Stimulated activated CD8-positive, alpha-beta memory T cell treated with anti-CD3 and anti-CD28 coated beads, Interleukin-15, amount 100 ng/mL, for 1 hour (primary cell): Measurements from ENCODE around the gene OBSCN.
A peak's percentile ranks its signal among the peaks of the same experiment; 100 is the strongest.
"Not testable (repeated sequence)": the region's sequence is repeated elsewhere in the genome, so short reads cannot be mapped to it uniquely, and the experiment has no call there.

Experiments
- DNase-seq: peaks from one replicate; pipeline ENCODE4 v3.0.0-alpha.2; 2020; ENCODE audit warnings: low read depth

The OBSCN gene

GRCh38 chr1:228263636-228264035 is 55.8 kb downstream of the OBSCN start:
- no peak for DNase-seq

DNA sequence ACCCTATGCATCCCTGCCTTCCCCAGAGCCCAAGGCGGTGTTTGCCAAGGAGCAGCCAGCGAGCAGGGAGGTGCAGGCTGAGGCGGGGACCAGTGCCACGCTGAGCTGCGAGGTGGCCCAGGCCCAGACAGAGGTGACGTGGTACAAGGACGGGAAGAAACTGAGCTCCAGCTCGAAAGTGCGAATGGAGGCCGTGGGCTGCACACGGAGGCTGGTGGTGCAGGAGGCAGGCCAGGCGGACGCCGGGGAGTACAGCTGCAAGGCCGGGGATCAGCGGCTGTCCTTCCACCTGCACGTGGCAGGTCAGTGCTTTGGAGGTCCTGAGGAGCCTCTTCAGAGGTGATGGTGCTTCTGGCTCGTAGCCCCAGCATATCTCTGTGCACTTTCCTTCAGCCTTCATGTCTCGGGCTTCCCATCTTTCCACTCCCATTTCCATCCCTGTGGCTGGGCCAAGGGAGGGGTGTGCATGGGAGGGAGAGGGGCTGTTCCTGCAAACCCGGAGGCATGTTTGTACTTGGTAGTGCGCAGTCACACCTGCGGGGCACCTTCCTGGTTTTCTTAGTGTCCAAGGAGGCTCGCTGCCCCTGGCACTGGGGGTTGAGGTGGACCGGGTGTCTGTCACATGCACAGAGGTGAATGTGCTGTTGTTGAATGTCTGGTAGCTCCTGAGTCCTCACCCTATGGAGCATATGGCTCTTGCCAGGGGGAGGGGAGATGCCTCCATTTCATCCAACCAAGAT is 56.4 kb downstream of the OBSCN start:
- DNase-seq, result no peak

DNA sequence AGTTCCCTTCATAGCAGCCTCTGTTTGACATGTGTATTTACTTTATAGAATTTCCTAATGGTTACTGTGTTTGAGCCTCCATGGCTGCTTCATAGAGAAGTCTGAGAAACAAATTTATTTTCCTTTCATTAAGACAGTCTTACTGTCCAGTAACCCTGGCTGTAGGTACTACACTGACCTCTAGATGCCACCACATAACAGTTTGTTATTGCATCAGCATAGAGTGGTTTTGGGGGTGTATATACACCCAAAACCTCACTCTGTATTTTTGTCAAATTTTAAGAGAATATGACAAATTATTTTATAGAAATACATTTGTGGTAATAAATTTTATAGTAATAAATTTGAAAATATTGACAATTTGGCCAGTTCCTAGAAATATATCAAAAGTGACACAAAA is 57.3 kb downstream of the OBSCN start:
- DNase-seq, result no peak

DNA sequence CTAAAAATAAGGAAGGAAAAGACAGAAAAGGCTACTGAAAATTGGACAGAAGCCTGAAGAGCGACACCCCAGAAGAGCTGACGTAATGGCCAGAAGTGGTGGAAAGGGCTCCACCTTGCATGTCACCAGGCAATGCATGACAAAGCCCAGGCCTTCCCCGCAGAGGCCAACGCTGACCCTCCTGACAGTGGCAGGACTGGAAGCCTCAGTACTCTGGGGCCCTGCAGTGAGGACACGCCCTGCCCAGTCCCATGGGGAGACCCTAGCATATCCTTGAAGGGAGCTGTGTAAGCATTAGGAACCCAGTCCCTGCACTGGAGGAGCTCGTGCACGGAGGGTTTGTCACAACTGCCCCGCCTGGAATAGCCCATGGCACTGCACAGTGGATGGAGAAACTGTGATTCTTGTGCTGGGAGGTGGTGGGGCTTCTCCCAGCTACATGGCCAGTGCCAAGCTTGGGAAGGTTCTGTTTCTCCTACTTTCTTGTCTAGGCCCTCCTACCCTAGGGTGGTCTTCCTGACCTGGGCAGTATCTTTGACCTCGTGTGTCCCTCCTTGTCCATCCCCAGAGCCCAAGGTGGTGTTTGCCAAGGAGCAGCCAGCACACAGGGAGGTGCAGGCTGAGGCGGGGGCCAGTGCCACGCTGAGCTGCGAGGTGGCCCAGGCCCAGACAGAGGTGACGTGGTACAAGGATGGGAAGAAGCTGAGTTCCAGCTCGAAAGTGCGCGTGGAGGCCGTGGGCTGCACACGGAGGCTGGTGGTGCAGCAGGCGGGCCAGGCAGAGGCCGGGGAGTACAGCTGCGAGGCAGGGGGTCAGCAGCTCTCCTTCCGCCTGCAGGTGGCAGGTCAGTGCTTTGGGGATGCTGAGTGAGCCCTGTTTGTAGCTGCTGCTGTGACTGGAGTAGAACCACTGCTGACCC is 60.4 kb downstream of the OBSCN start:
- no peak for DNase-seq

GRCh38 chr1:228268881-228269265 is 61.0 kb downstream of the OBSCN start:
- no peak for DNase-seq

DNA sequence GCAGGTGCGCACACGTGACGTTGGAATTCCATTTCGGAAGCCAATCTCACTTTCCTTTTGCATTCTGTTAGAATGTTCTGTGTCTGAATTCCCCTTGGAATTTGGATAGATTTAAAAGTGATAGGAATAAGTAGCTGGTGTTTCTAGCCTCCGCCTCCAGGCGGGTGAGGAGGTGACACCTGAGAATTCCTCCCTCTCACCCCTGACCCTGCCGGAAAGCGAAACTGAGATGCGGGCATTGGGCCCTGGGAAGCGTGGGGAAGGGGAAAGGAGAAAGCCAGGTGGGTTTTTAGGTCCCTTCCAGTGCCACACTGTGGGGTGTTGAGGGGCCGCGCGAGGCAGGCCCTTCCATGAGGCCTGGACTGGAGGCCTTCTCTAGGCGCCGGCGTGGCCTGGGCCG is 61.6 kb downstream of the OBSCN start:
- DNase-seq, result not testable (repeated sequence)

DNA sequence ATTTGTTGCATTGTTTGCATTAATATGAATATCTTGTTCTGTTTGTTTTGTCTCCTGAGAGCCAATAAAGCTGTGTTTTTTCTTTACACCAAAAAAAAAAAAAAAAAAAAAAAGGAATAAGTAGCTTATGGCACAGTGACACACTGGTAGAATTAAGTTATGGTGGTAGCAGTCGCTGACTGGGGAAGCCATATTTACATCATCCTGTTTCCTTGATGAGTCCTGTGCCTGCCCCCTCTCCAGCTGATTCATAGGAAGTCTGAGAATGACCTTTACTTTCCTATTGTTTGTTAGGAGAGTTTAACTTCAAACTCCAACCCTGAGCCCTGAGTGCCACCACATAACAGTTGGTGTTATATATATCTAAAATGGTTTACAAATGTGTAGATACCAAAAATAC is 62.2 kb downstream of the OBSCN start:
- no peak for DNase-seq

DNA sequence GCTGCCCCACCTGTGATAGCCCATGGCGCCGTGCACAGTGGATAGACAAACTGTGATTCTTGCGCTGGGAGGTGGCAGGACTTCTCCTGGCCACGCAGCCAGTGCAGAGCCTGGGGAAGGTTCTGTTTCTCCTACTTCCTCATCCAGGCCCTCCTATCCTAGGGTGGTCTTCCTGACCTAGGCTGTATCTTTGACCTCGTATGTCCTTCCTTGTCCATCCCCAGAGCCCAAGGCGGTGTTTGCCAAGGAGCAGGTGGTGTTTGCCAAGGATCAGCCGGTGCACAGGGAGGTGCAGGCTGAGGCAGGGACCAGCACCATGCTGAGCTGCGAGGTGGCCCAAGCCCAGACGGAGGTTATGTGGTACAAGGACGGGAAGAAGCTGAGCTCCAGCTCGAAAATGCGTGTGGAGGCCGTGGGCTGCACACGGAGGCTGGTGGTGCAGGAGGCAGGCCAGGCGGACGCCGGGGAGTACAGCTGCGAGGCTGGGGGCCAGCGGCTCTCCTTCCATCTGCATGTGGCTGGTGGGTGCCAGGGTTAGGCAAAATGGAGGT is 63.9 kb downstream of the OBSCN start:
- no peak for DNase-seq

DNA sequence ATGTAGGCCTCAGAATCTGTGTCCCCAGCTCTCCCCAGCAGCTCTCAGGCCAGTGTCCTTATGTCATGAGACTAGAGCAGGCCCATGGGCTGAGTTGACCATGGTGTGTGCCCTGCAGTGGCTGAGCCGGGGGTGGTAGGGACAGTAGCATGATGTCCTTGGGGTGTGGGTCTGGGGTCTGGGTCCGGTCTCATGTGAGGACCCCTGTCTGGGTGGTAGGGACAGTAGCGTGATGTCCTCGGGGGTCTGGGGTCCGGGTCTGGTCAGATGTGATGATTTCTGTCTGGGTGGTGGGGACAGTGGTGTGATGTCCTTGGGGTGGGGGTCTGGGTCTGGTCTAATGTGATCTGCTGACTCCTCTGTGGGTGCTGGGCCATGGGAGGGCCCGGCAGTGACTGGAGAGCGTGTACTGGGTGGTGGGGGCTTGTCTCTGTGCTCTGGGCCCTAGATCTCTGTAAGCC is 64.5 kb downstream of the OBSCN start:
- no peak for DNase-seq

GRCh38 chr1:228272831-228273571 is 65.2 kb downstream of the OBSCN start:
- no peak for DNase-seq

GRCh38 chr1:228273720-228274451 is 66.0 kb downstream of the OBSCN start:
- DNase-seq, result no peak

GRCh38 chr1:228274452-228275178 is 66.8 kb downstream of the OBSCN start:
- no peak for DNase-seq

GRCh38 chr1:228275179-228275429 is 67.3 kb downstream of the OBSCN start:
- DNase-seq, result no peak

- DNase-seq, result peak; percentile 85
Observed at GRCh38 chr1:228275430-228276173, 67.8 kb downstream of the OBSCN start.

GRCh38 chr1:228276174-228276831 is 68.5 kb downstream of the OBSCN start:
- no peak for DNase-seq

DNA sequence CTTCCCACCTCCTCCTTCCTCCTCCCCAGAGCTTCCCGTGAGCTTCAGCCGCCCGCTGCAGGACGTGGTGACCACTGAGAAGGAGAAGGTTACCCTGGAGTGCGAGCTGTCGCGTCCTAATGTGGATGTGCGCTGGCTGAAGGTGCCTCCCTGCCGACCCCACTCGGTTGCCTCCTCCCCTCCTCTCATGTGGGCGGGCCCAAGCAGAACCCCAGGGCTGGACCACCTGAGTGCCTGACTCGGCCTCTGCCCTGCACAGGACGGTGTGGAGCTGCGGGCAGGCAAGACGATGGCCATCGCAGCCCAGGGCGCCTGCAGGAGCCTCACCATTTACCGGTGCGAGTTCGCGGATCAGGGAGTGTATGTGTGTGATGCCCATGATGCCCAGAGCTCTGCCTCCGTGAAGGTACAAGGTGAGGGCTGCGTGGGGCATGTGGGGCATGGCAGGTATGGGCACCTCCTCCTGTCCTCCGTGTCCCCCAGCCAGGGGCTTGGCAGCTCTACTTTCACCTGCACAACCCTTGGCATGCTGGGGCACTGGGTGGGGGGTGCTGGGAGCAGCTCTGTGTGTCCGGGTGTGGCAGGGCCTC is 69.2 kb downstream of the OBSCN start:
- DNase-seq, result no peak

GRCh38 chr1:228277491-228278431 is 69.9 kb downstream of the OBSCN start:
- DNase-seq, result no peak

- DNase-seq, result no peak
Observed at GRCh38 chr1:228278432-228278941, 70.6 kb downstream of the OBSCN start.
